GM12865 (cell line): ENCODE data around the gene FILIP1L.

Experiments used
- DNase-seq: peaks from one replicate; pipeline ENCODE4 v3.0.0; 2010; ENCODE audit warnings: low read depth
- H3K4me3 ChIP-seq: 2 replicates; pipeline ENCODE4 v1.5.1; 2011; ENCODE audit warnings: mild to moderate bottlenecking, low read depth, low read length, control low read depth
- TF ChIP-seq, protein P1 (sequence below): IDR thresholded peaks from 2 replicates; pipeline ENCODE4 v1.5.1; 2011; ENCODE audit warnings: low read length, control low read depth, low read depth, inconsistent platforms; ENCODE audit not compliant: insufficient read depth; ENCODE audit errors: missing control alignments

Gene FILIP1L

GRCh38 chr3:99945328-99945995 lies 168.8 kb downstream of the FILIP1L start:
- H3K4me3 ChIP-seq: no peak overlapping the region
- TF ChIP-seq, protein P1, sequence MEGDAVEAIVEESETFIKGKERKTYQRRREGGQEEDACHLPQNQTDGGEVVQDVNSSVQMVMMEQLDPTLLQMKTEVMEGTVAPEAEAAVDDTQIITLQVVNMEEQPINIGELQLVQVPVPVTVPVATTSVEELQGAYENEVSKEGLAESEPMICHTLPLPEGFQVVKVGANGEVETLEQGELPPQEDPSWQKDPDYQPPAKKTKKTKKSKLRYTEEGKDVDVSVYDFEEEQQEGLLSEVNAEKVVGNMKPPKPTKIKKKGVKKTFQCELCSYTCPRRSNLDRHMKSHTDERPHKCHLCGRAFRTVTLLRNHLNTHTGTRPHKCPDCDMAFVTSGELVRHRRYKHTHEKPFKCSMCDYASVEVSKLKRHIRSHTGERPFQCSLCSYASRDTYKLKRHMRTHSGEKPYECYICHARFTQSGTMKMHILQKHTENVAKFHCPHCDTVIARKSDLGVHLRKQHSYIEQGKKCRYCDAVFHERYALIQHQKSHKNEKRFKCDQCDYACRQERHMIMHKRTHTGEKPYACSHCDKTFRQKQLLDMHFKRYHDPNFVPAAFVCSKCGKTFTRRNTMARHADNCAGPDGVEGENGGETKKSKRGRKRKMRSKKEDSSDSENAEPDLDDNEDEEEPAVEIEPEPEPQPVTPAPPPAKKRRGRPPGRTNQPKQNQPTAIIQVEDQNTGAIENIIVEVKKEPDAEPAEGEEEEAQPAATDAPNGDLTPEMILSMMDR: no peak
- DNase-seq: no peak

- TF ChIP-seq, protein P1: no peak
- DNase-seq: no peak
- H3K4me3 ChIP-seq: no peak overlapping the region
These were observed 170.2 kb downstream of the FILIP1L start for GRCh38 chr3:99943931-99944761.

DNA sequence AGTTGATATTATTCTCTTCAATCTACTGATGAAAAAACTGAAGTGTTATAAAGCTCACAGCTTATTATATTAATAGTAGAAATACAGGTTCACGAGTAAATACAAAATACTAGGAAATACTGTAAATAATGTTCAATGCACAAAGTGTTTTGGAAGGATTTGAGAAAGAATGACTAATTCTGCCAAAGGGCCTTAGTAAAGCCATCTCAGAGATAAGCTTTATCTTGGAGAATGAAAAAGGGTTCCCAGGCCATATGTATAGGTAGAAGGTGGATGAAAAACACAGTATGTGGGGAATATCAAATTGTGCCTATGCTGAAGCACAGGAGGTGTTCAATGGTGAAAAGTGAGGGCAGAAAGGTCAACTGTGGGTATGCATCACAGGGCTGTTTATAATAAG lies 173.1 kb downstream of the FILIP1L start:
- H3K4me3 ChIP-seq: no peak overlapping the region
- no peak for DNase-seq
- TF ChIP-seq, protein P1: no peak

DNA sequence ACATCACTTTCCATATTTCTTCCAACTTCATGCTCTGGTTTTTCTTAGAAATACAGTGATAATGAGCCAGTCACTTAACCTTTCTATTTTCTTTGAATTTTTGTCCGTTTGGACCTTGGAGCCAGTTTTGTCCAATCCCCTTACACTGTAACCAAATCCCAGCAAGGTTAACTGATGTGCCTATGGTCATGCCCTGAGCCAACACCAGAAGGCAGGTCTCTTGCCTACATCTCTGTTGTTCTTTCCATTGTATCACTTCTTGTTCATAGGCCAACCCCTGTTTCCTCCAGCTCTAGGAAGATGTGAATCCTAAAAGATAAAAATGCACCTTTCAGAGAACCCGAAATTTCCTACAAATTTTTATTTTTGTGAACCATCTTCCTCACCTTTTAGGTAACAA lies 174.0 kb downstream of the FILIP1L start:
- H3K4me3 ChIP-seq: no peak overlapping the region
- no peak for DNase-seq
- TF ChIP-seq, protein P1: no peak

- H3K4me3 ChIP-seq: no peak overlapping the region
- TF ChIP-seq, protein P1: no peak
- DNase-seq: no peak
These were observed 174.4 kb downstream of the FILIP1L start for GRCh38 chr3:99939876-99940275.

DNA sequence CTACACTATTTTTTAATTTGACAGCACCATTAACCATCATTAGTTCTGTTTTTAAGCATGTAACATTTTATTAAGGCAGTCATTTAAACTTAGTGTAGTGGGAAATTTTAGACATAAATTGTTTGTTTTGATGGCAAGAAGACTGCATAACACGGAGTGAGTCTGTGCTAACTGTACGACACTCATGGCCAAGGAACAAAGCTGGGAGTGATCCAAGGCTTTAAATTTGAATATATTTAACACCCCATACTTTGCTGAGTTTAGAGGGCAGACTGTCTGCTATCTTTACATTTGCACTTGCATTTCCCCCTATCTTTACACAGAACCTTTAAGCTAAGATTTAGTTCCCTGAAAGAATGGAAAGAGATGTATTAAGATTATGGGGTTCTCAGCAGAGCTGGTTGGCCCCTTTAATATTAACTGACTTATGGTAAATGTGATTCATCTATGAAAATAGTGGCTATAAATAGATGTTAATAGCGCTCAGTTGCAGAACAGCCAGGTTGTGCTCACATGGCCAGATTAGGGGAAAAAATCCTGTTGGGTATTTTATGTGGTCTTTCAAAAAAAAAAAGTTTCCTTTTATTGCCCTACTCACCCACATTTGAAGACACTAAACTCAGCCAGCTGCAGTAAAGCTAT lies 175.9 kb downstream of the FILIP1L start:
- no peak for DNase-seq
- no peak overlapping the region for H3K4me3 ChIP-seq
- TF ChIP-seq, protein P1: no peak
